CD1c-positive myeloid dendritic cell (primary cell): Measurements from ENCODE around the gene RACGAP1.

Source experiments
- DNase-seq: peaks from one replicate; pipeline ENCODE4 v3.0.0-alpha.2; 2016; ENCODE audit errors: extremely low spot score

Gene RACGAP1

DNA sequence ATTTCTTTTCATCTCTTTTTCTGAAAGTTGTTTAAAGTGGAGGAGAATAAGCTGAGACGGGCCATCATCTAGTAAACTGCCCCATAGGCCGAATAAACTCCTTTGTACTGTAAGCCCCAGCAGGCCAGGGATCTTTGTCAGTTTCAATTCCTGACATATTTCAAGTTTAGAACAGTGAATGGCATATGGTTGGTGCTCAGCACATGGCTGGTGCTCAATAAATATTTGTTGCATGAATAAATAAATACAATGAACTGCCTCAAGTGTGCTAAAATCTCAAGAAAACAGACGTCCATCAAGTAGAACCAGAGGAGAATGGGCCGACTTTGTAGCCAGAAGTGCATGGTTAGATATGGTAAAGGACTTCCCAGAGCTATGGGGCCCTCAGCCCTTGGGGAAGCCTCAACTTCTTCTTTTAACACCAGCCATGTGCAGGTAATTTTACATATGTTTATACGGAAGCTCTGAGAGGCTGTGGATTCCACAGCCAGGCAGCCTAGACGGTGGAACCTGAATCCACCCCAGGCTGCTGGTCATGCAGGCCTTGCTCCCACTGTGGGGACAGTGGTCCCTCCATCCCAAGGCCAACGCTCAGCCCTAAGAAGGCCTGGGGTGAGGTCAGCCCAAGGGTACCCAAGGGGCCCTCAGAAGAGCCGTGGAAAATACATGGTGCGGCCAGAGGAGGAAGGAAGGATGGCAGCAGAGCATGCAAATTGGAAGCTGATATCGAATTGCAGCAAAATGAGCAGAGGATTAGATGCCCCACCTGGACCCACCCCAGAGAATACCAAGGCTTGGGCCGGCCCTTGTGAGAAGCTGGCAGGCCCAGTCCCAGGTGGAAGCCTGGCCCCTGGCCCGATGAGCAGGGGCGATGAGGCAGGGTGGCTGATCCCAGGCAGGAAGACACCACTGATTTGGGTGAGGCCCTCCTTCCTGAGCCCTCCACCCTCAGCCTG lies 83.5 kb downstream of the RACGAP1 start:
- no peak for DNase-seq

GRCh38 chr12:49939707-49940106 lies 85.6 kb downstream of the RACGAP1 start:
- DNase-seq = no peak

GRCh38 chr12:49939307-49939706 lies 86.0 kb downstream of the RACGAP1 start:
- DNase-seq = no peak
